Head of caudate nucleus (tissue), 42 donors: Measurements from ENCODE around the gene ABTB1.

Experiments
- DNase-seq, 42 donors: peaks; one replicate each; pipeline versions ENCODE4 v3.0.0 to v3.0.0-alpha.2; 2020 to 2021; ENCODE audit warnings: mixed read lengths in 7 of 42
- intact Hi-C: fragments of 100-400 bp; cut with DNase I; formaldehyde crosslinking; loops from one replicate; pipeline ENCODE4 v1.15.0; 2022

The ABTB1 gene

DNA sequence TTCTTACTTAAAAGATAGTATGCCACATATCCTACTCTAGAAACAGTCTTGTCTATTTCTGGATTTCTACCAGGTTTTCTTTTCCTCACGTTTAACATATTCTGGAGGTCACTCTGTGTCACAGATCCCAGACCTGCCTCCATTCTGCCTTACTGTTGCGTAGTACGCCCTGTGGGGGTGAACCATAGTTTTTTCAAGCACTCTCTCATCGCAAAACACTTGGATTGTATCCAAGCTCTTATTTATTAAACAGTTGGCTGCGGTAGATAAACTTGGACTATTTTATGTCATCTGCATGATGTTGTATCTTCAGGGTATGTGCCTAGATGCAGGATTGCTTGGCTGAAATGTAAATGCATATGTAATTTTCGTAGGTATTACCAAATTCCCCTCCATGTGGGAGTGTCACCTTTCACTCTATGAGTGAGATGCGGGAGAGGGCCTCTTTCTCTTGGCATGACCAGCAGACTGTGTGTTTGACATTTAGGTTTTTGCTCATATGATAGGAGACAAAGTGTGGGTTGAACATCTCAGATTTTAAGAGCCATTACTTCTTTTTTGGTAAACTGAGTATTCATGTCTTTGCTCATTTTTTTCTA is 55.8 kb downstream of the ABTB1 start:
- intact Hi-C loops, result no loop called here

GRCh38 chr3:127729556-127730056 is 56.9 kb downstream of the ABTB1 start:
- intact Hi-C loops, result no loop called here
- no peak for DNase-seq

More for the DNA sequence above, 55.8 kb downstream of the ABTB1 start:
- DNase-seq, result no peak

DNA sequence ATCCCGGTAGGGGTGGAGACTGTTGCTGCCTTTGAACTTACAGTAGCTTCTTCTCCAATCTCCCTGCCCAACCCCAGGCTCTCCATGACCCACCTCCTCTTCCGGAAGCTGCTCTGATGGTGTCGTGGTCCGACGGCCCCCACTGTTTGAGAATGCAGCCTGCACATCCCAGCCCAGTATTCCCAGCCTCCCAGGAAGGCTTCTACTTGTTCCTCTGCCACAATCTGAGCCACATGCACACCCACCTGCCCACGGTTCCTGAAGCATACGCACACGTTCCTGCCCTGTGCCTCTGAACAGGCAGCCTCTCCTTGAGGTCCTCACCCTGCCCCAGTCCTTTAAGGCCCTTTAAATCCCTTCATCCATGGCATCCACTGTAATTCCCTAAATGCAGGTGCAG is 57.4 kb downstream of the ABTB1 start:
- peak in 4 of 42 donors; percentile 37 to 47 (median 42) for DNase-seq
- intact Hi-C loops, result no loop called here
